Activated CD4-positive, alpha-beta memory T cell treated with anti-CD3 and anti-CD28 coated beads, Interleukin-2, amount 10 ng/mL, durations not matched to agents 7 days and 5 days (primary cell): ENCODE measurements around the gene SEC22C. TPM values are rescaled to one million over a fixed set of nuclear protein-coding genes. Genes with fewer than 3 reads are reported as not detected.

ENCODE experiments used
- CTCF ChIA-PET: fragments of 350-600 bp; sonication (Branson Sonifier 250); formaldehyde crosslinking; loops from one replicate; lab custom pipeline; 2021; ENCODE audit warnings: antibody characterized with exemption, inconsistent platforms; lab: Charles Lee
- POLR2A ChIA-PET: fragments of 350-600 bp; sonication (Branson Sonifier 250); formaldehyde crosslinking; loops from one replicate; lab custom pipeline; 2021; ENCODE audit warnings: antibody characterized with exemption; lab: Charles Lee
- DNase-seq: peaks from one replicate; pipeline ENCODE4 v3.0.0-alpha.2; 2020
- H3K27ac Mint-ChIP-seq: one replicate; pipeline ENCODE4 v1.8.0; 2021; ENCODE audit warnings: mild to moderate bottlenecking, mixed read lengths
- H3K27me3 Mint-ChIP-seq: one replicate; pipeline ENCODE4 v1.8.0; 2021; ENCODE audit warnings: mixed read lengths
- H3K36me3 Mint-ChIP-seq: one replicate; pipeline ENCODE4 v1.8.0; 2021; ENCODE audit warnings: low read depth, mixed read lengths
- H3K4me1 Mint-ChIP-seq: one replicate; pipeline ENCODE4 v1.8.0; 2021; ENCODE audit warnings: mixed read lengths
- H3K4me3 Mint-ChIP-seq: one replicate; pipeline ENCODE4 v1.8.0; 2021; ENCODE audit warnings: mild to moderate bottlenecking, mixed read lengths
- H3K9me3 Mint-ChIP-seq: one replicate; pipeline ENCODE4 v1.8.0; 2021; ENCODE audit warnings: mixed read lengths
- total RNA-seq, 2 experiments: library from RNA; stranded (reverse); gene quantifications; one replicate each; pipeline ENCODE4 v1.2.3, GENCODE V29; 2021

Gene SEC22C
- total RNA-seq, 2 experiments from 2014 or later = 58.8 to 62.0 TPM

DNA sequence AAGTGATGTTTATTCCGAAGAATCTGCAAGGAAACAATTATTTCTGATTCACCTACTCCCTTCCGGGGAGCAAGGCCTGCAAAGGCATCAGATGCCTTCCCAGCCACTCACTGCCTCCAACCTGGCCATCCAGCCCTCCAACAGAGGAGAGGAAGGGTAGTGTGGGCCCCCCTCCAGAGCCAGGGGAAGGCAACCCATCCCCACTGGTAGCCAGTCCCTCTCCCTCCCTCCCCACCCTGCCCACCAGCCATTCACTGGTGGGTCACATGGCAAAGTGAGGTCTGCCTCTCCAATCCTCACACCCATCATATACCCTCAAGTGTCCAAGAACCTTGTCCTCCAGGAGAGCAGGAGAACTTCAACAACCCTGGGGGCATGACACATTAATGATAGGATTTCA lies 81.7 kb downstream of the SEC22C start:
- peak; percentile 10 for DNase-seq
- CTCF ChIA-PET = interaction anchor here (2.8 kb wide), 1 partner anchor 45 kb away, joined by 8 read pairs; no protein-coding TSS in a partner anchor

DNA sequence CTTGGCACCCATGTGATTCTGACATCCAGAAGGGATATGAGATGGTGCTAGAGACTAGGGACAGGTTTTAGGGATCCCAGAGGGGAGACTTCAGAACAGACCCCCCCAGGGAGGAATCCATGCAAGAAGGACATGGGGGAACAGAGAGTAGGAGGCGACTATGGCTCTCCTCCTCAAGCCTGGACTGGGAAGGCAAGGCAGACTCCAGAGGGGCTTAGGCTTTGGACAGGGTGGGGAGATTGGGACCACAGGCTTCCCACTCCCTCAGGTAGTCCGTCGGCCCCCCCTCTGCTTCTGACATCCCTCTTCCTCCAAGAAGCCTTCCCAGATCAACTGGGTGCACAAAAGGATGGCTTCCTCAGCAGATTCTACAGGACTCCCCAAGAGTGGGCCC lies 82.3 kb downstream of the SEC22C start:
- Mint-ChIP-seq H3K4me1 (peaks cover 45% of the 10 kb centered on the region), H3K9me3 (no peaks in the 10 kb centered on the region), H3K36me3 (no peaks in the 10 kb centered on the region), H3K4me3 (no peak overlapping the region), H3K27me3 (peaks cover 42% of the 10 kb centered on the region), H3K27ac (no peak overlapping the region)
- no peak for DNase-seq
- ChIA-PET POLR2A (no interaction called here), CTCF (no interaction called here)

More for the DNA sequence above, 81.7 kb downstream of the SEC22C start:
- H3K27me3 Mint-ChIP-seq = peaks cover 42% of the 10 kb centered on the region
- H3K4me1 Mint-ChIP-seq = peaks cover 45% of the 10 kb centered on the region
- no peak overlapping the region for H3K27ac Mint-ChIP-seq
- H3K9me3 Mint-ChIP-seq = no peaks in the 10 kb centered on the region
- POLR2A ChIA-PET = no interaction called here
- H3K36me3 Mint-ChIP-seq = no peaks in the 10 kb centered on the region
- no peak overlapping the region for H3K4me3 Mint-ChIP-seq

DNA sequence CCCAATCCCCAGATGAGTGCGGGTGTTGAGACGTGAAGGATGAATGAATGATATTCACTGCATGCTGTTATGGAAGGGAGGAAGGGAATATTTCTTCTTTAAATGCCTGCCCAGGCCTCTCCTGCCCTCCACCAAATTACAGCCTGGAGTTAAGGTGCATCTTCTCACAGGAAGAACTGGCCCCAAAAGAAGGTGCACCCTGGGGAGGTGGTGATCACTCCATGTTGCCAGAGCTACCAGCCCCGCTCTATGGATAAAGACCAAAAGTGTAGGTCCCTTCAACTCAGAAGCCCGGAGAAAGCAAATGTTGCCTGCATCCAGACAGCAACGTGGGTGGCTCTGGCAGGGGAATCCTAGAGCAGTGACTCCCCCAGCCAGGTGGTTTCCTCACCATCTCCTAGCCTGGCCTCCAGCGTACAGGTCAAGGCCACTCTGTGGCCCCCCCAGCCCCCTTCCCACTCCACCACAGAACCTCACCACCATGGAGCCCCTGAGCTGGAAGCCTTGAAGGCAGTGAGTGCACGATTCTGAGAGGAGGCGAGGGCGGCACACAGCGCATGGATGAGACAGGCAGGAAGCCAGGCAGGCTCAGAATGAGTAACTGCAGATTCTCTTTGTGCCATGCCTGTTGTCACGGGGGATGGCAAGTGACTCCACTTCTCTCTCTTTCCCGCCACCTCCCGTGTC lies 82.8 kb downstream of the SEC22C start:
- peak; percentile 26 for DNase-seq
- Mint-ChIP-seq H3K27ac (no peak overlapping the region), H3K27me3 (peaks cover 42% of the 10 kb centered on the region), H3K4me3 (no peak overlapping the region), H3K4me1 (peaks cover 41% of the 10 kb centered on the region), H3K36me3 (no peaks in the 10 kb centered on the region), H3K9me3 (no peaks in the 10 kb centered on the region)
- CTCF ChIA-PET = interaction anchor here (0.9 kb wide), 1 partner anchor 104 kb away, joined by 4 read pairs; no protein-coding TSS in a partner anchor
- POLR2A ChIA-PET = no interaction called here

DNA sequence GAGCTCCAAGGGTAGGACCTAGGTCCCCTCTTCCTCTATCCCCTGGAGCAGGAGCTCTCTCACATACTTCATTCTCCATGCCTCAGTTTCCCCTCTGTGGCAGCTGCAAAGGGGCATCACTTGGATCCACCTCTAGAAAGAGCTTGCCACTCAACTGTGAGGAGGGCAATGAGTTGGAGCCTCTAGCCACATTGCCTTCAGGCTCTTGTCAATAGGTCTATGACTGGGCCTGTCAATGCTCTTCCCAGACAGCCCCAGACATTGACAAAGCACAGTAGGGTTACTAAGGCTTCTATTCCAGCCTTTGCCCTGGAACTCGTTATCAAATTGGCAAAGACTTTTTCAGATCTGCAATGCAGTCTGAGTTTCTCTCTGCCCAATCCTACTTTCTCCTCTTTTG lies 83.7 kb downstream of the SEC22C start:
- peak; percentile 4 for DNase-seq
- Mint-ChIP-seq H3K9me3 (no peaks in the 10 kb centered on the region), H3K4me3 (no peak overlapping the region), H3K4me1 (peaks cover 35% of the 10 kb centered on the region), H3K27me3 (peaks cover 42% of the 10 kb centered on the region), H3K27ac (no peak overlapping the region), H3K36me3 (no peaks in the 10 kb centered on the region)
- ChIA-PET CTCF (interaction anchor here (0.9 kb wide), 1 partner anchor 105 kb away, joined by 4 read pairs; no protein-coding TSS in a partner anchor), POLR2A (no interaction called here)

Other genes starting within 250 kb of the SEC22C start
- not detected for gene LYZL4, start 171.4 kb downstream of the SEC22C start, total RNA-seq
- 1 to 10 TPM; 7.5 to 9.6 TPM for gene VIPR1, start 79.3 kb downstream of the SEC22C start, total RNA-seq
- 10 to 100 TPM; 64.4 to 65.1 TPM for gene SS18L2, start 8.9 kb upstream of the SEC22C start, total RNA-seq
- gene NKTR, start 18.7 kb upstream of the SEC22C start, total RNA-seq = 10 to 100 TPM; 97.8 to 98.9 TPM
- 1 to 10 TPM in 1 of 2 experiments, under 1 TPM in 1; 0.93 to 1.1 TPM for gene ZBTB47, start 71.7 kb upstream of the SEC22C start, total RNA-seq
- gene KLHL40, start 103.6 kb upstream of the SEC22C start, total RNA-seq = not detected
- gene HHATL, start 120.8 kb upstream of the SEC22C start, total RNA-seq = under 1 TPM in 1 of 2 experiments, not detected in 1; 0.25 TPM
- under 1 TPM; 0.63 to 0.83 TPM for gene CCDC13, start 191.3 kb upstream of the SEC22C start, total RNA-seq
- gene HIGD1A, start 222.5 kb upstream of the SEC22C start, total RNA-seq = 10 to 100 TPM; 56.9 to 61.2 TPM
- 1 to 10 TPM; 2.0 to 2.3 TPM for gene ACKR2, start 227.5 kb upstream of the SEC22C start, total RNA-seq